ENCODE results near the gene WNT1.

The WNT1 gene

DNA sequence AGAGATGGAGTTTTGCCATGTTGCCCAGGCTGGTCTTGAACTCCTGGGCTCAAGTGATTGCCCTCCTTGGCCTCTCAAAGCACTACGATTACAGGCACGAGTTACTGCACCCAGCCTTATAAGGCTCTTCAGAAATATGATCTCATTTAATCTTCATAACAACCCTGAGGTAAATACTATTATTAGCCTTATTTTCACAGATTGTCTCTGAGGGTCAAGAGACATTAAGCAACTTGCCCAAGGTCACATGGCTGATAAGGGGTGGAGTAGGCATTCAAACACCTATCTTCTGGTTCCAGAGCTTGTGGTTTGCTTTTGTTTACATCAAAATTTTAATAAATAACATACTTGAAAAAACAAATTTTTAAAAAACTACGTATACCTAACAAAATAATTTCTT is 35.3 kb downstream of the WNT1 start:
- DNase-seq, result no peak

GRCh38 chr12:49014547-49014946 is 36.4 kb downstream of the WNT1 start:
- DNase-seq, result no peak

- DNase-seq, result no peak
These were observed 37.1 kb downstream of the WNT1 start for GRCh38 chr12:49015196-49015595.

DNA sequence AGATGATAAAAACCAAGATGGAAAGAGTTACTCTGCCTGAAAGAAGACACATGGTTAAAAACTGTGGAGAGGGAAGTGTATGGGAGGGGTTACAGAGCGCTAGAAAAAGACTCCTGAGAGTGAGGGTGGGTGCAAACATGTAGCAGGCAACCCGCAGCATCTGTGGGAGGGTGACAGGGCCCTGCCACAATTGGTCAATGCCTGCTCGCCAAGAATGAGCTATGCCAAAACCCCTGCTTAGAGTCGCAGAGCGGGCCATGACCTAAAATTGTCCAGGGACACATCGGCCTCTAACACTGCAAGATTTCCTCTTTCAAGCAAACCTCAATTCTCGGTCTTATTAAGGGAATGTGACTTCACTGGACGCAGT is 39.8 kb downstream of the WNT1 start:
- no peak for DNase-seq

- DNase-seq, result peak; percentile 53
These were observed 40.4 kb downstream of the WNT1 start, which contains the start of gene PRKAG1 for GRCh38 chr12:49018261-49019119. Gene PRKAG1 (minus strand): TSS chr12:49018776. CDS start chr12:49018740, 36 bp downstream.

- no peak for DNase-seq
These were observed 41.0 kb downstream of the WNT1 start for GRCh38 chr12:49019120-49019430.

GRCh38 chr12:49019443-49020324 is 41.6 kb downstream of the WNT1 start:
- no peak for DNase-seq

GRCh38 chr12:49020441-49020840 is 42.3 kb downstream of the WNT1 start:
- DNase-seq, result no peak

DNA sequence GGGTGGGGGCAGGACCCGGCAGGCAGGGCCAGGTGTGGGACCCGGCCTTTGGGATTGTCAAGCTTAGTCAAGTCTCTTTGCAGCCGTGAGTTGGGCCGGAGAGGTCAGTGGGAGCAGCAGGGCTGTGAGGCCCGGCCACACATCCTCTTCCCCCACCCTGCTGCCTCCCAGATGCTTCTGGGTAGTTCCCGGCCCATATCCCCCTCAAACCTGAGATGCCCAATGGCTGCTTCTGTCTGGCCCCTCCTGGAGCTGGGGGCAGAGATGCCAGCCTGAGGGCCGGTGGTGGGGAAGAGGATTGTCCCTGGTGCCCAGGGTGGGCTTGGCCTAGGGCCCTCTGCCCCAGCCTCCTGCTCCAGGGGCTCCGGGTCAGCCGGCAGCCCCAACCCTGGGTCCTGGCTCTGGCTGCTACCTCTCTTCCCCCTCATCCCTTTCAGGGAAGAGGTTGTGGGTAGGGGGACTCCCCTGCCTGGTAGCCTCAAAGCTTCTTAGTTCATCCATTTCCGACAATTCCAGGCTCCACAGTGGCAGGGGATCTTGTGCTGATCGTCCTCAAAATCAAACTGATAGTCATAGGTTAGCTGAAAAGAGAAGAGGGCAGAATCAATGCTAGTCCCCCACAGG is 43.3 kb downstream of the WNT1 start:
- no peak for DNase-seq

DNA sequence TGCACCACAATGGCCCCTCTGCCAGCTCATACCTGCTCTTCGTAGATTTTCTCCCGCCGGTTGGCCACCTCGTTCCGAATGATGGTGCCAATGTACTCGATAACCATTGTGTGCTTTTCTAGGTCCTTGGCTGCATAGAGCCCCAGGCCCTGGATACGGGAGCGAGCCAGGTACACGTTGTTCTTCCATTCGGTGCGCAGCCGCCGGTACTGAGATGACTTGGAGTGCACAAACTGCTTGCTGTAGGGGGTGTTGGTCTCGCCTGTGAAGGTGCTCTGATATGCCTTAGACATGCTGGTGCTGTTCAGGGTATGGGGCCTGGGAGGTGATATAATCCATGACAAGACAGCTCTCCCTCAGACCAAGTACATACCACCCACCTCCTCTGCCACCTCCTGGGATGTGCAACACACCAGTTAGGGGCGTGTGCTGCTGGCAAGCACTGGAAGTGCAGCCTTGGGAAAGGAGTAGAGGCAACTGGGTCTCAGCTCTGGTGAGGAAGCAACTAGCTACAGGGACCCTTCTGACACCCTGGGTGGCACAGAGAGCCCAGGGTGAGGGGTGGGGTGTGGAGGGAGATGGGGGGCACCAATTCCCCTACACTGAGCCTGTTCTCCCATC is 44.5 kb downstream of the WNT1 start:
- DNase-seq, result no peak

- DNase-seq, result no peak
These were observed 45.7 kb downstream of the WNT1 start for GRCh38 chr12:49023812-49024211.

- no peak for DNase-seq
These were observed 46.4 kb downstream of the WNT1 start for GRCh38 chr12:49024543-49024942.

GRCh38 chr12:49025463-49025862 is 47.3 kb downstream of the WNT1 start:
- DNase-seq, result no peak

DNA sequence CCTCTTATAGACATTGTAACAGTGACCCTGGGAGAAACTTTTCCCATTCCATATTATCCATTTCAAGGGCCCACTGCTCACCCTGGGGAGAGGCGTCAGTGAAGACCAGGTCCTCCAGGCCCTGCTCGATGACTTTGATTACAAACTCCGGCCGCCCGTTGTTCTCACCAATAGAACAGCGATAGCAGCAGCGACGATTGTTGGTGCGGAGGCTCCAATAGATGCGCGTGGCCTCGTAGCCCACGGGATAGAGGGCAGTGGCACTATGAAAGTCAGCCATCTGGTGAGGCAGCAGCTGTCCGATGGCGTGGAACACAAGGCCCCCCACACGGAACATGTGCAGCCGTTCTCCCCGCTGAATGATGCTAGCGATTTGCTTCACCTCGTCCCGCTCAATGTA is 48.0 kb downstream of the WNT1 start:
- no peak for DNase-seq

GRCh38 chr12:49026678-49027480 is 48.8 kb downstream of the WNT1 start:
- no peak for DNase-seq

DNA sequence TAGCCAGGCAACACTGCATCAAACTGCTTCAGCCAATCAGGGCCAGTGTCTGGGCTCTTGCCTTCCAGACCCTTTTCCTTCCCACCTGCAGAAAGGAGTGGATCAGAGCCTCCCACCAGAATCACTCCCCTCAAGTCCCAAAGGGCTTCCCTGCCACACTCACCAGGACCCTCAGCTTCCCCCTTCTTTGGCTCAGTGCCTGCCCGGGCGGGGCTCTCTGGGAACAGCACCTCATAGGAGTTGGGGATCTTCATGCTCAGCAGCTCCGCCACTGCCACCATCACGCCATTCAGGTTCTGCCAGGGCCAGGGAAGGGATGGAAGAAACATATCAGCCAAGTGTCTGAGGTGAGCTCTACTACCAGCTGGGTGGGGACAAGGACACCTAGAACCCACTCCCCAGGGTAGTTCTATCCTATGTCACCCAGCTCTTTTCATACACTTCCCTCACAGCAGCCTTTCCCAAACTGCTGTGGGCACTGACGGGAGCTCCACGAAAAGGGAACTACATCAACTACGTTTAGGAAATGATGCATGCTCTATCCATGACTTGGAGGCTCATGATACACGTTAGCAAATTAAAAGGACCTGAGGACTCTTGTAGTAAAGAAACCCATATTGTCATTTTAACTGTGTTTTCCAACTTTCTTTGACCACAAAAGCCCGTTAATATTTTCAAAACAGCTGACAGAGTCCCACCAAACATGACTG is 49.9 kb downstream of the WNT1 start:
- DNase-seq, result no peak

DNA sequence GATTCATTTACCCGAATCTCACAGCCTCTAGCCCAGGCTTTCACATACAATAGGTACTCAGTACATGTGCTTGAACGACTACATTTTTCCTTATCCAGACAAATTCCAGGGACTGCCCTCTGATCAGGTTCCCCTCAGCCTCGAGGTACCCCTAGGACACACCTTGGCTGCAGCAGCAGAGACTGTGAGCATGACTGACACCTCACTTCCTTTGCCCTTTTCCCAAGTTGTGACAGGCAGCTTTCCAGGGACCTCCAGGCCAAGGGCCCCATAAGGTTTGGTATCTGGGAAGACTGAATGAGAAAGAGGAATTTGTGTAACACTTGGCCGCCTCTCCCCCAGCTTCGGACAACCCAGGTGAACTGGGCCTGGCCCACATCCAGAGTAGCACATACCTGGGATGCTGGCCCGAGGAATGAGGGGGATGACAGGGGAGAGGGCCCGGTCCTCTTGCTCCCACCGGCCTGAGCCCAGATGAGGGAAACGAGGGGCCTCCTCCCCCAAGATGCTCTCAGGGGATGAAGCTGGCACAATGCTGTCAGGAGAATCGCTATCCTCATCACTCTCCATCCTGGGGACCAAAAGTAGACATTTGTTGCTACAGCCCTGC is 50.6 kb downstream of the WNT1 start:
- no peak for DNase-seq

DNA sequence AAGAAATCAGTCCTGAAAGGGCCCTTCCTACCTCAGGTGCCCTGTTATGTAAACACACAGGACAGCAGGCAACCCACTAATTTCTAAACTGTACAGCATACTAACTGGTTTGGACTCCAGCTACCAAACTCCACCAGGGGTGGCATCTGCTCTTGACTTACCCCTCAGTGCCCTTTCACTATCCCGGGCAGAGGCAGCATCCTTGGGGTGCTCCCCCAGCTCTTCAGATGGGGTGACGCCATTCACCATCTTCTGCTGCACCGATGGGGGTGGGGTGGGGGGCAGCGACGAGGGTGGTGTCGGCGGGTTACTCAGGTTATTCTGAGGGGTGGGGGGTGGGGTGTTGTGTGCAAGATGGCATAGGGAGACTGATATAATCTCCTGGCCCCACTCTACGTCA is 52.0 kb downstream of the WNT1 start:
- DNase-seq, result no peak

- DNase-seq, result no peak
These were observed 52.8 kb downstream of the WNT1 start for GRCh38 chr12:49030714-49031572.

DNA sequence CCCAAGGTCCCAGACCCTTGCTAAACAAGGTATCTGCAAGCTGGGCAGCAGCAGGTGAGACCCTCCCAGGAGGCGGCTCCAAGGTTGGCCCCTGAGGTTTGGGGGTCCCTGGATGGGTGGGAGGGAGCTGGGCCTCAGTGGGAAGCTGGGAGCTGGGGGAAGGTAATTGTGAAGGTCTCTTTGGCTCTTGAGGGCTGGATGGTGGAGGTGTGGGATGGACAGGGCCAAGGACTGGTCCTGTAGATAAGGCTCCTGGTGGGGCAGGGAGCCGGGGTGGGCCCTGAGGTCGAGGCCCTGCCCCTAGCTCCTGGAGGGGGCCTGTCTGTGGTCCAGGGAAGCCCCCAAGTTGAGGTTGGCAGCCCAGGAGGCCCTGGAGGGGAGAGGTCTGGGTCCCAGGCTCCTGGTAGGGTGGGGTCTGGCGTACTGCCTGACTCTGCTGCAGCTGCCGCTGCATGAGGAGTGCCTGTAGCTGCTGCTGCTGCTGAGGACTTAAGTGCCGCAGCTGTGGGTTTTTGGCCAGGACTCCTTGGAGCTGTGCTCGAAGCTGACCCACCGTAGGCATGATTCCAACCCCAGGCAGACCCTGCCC is 53.5 kb downstream of the WNT1 start:
- DNase-seq, result no peak

Measured in NCI-H1417 treated with DMSO at 0.1 percent for 48 hours (cell line).